ENCODE results near the gene TTLL13. TPM values are rescaled to one million over a fixed set of nuclear protein-coding genes. Genes with fewer than 3 reads are reported as not detected.
"Not testable (repeated sequence)": the region's sequence is repeated elsewhere in the genome, so short reads cannot be mapped to it uniquely, and the experiment has no call there.

The TTLL13 gene
- total RNA-seq, 1 donor from 2014 or later, result 0.69 TPM

GRCh38 chr15:90300541-90300940, 51.2 kb downstream of the TTLL13 start:
- no peak overlapping the region for H3K4me3 Mint-ChIP-seq (ENCODE audit: low read depth)
- no peaks in the 10 kb centered on the region for H3K4me1 Mint-ChIP-seq (ENCODE audit: low read depth)
- no peaks in the 10 kb centered on the region for H3K36me3 Mint-ChIP-seq (ENCODE audit: insufficient read depth)
- no peaks in the 10 kb centered on the region for H3K27me3 Mint-ChIP-seq
- H3K27ac Mint-ChIP-seq, result no peak overlapping the region
- TF ChIP-seq CTCF (IDR thresholded peaks at IDR 0.05; ENCODE audit: unreplicated experiment), result no peak
- no peak for DNase-seq (ENCODE audit: low spot score, unreplicated experiment)
- H3K9me3 Mint-ChIP-seq (ENCODE audit: low read depth), result no peaks in the 10 kb centered on the region

- peak; percentile 56 for DNase-seq (ENCODE audit: low spot score, unreplicated experiment)
- Mint-ChIP-seq H3K9me3 (ENCODE audit: low read depth) (no peaks in the 10 kb centered on the region), H3K4me3 (ENCODE audit: low read depth) (no peak overlapping the region), H3K27me3 (no peaks in the 10 kb centered on the region), H3K4me1 (ENCODE audit: low read depth) (peaks cover under 1% of the 10 kb centered on the region), H3K36me3 (ENCODE audit: insufficient read depth) (no peaks in the 10 kb centered on the region), H3K27ac (no peak overlapping the region)
- TF ChIP-seq CTCF (IDR thresholded peaks at IDR 0.05; ENCODE audit: unreplicated experiment), result peak; percentile 80
Measured at GRCh38 chr15:90300988-90301706, 51.8 kb downstream of the TTLL13 start.

- H3K9me3 Mint-ChIP-seq (ENCODE audit: low read depth), result no peaks in the 10 kb centered on the region
- DNase-seq (ENCODE audit: low spot score, unreplicated experiment), result no peak
- no peak for TF ChIP-seq CTCF (IDR thresholded peaks at IDR 0.05; ENCODE audit: unreplicated experiment)
Measured at GRCh38 chr15:90301707-90302300, 52.4 kb downstream of the TTLL13 start.

GRCh38 chr15:90305355-90305754, 56.0 kb downstream of the TTLL13 start:
- not testable (repeated sequence) for H3K27ac Mint-ChIP-seq; H3K4me3 Mint-ChIP-seq (ENCODE audit: low read depth); H3K9me3 Mint-ChIP-seq (ENCODE audit: low read depth); H3K36me3 Mint-ChIP-seq (ENCODE audit: insufficient read depth); H3K4me1 Mint-ChIP-seq (ENCODE audit: low read depth); DNase-seq (ENCODE audit: low spot score, unreplicated experiment); H3K27me3 Mint-ChIP-seq

More at GRCh38 chr15:90301707-90302300, 52.4 kb downstream of the TTLL13 start:
- Mint-ChIP-seq H3K4me1 (ENCODE audit: low read depth) (peaks cover 1% of the 10 kb centered on the region), H3K36me3 (ENCODE audit: insufficient read depth) (no peaks in the 10 kb centered on the region), H3K4me3 (ENCODE audit: low read depth) (no peak overlapping the region), H3K27ac (no peak overlapping the region), H3K27me3 (no peaks in the 10 kb centered on the region)

- no peak for TF ChIP-seq CTCF (IDR thresholded peaks at IDR 0.05; ENCODE audit: unreplicated experiment)
- H3K4me1 Mint-ChIP-seq (ENCODE audit: low read depth), result peaks cover 1% of the 10 kb centered on the region
Measured at GRCh38 chr15:90305932-90306331, 56.6 kb downstream of the TTLL13 start.

GRCh38 chr15:90306560-90306959, 57.2 kb downstream of the TTLL13 start:
- Mint-ChIP-seq H3K4me3 (ENCODE audit: low read depth) (no peak overlapping the region), H3K9me3 (ENCODE audit: low read depth) (no peaks in the 10 kb centered on the region), H3K27me3 (no peaks in the 10 kb centered on the region), H3K4me1 (ENCODE audit: low read depth) (peaks cover 1% of the 10 kb centered on the region), H3K27ac (no peak overlapping the region), H3K36me3 (ENCODE audit: insufficient read depth) (no peaks in the 10 kb centered on the region)
- no peak for DNase-seq (ENCODE audit: low spot score, unreplicated experiment)
- no peak for TF ChIP-seq CTCF (IDR thresholded peaks at IDR 0.05; ENCODE audit: unreplicated experiment)

More at GRCh38 chr15:90305932-90306331, 56.6 kb downstream of the TTLL13 start:
- no peaks in the 10 kb centered on the region for H3K9me3 Mint-ChIP-seq (ENCODE audit: low read depth)
- H3K27ac Mint-ChIP-seq, result no peak overlapping the region
- no peaks in the 10 kb centered on the region for H3K36me3 Mint-ChIP-seq (ENCODE audit: insufficient read depth)
- DNase-seq (ENCODE audit: low spot score, unreplicated experiment), result no peak
- H3K27me3 Mint-ChIP-seq, result no peaks in the 10 kb centered on the region
- no peak overlapping the region for H3K4me3 Mint-ChIP-seq (ENCODE audit: low read depth)

All from progenitor cell of endocrine pancreas (in vitro differentiated cells).